Right atrium auricular region (tissue), 2 donors: ENCODE measurements around the gene SPDYA. TPM values are rescaled to one million over a fixed set of nuclear protein-coding genes. Genes with fewer than 3 reads are reported as not detected.

ENCODE experiments used
- DNase-seq: peaks from one replicate; pipeline ENCODE4 v3.0.0-alpha.2; 2019; ENCODE audit warnings: low spot score
- H3K27ac ChIP-seq, 2 donors: fragments of 200-600 bp; sonication (generic); 1 replicate in 1 of 2; 2 replicates in 1 of 2; pipeline ENCODE4 v1.5.1; 2016 to 2019
- H3K27me3 ChIP-seq, 2 donors: fragments of 200-600 bp; sonication (generic); one replicate each; pipeline versions ENCODE4 v1.5.1 to v1.6.0; 2017 to 2019
- H3K36me3 ChIP-seq: fragments of 200-600 bp; sonication (generic); one replicate; pipeline ENCODE4 v1.5.1; 2016
- H3K4me1 ChIP-seq, 2 donors: fragments of 200-600 bp; sonication (generic); one replicate each; pipeline versions ENCODE4 v1.5.1 to v1.6.0; 2017 to 2019
- H3K4me3 ChIP-seq, 2 donors: fragments of 200-600 bp; sonication (generic); 1 replicate in 1 of 2; 2 replicates in 1 of 2; pipeline ENCODE4 v1.5.1; 2017 to 2019; ENCODE audit warnings: mild to moderate bottlenecking in 1 of 2, moderate library complexity in 1 of 2
- H3K9me3 ChIP-seq, 2 donors: fragments of 200-600 bp; sonication (generic); one replicate each; pipeline ENCODE4 v1.5.1; 2019
- total RNA-seq, 2 donors: library from RNA; depleted of rRNA; stranded (reverse); fragments of >200 nt; gene quantifications; one replicate each; pipeline ENCODE4 v1.1.0, GENCODE V29; 2016
- TF ChIP-seq, protein P1 (sequence below), 2 donors: fragments of 200-600 bp; sonication (generic); IDR thresholded peaks; one replicate each; pipeline ENCODE4 v1.5.1; 2019; ENCODE audit warnings: antibody characterized with exemption in 2 of 2

The SPDYA gene
- total RNA-seq, 2 donors from 2014 or later = 0.30 TPM; not detected in 1

DNA sequence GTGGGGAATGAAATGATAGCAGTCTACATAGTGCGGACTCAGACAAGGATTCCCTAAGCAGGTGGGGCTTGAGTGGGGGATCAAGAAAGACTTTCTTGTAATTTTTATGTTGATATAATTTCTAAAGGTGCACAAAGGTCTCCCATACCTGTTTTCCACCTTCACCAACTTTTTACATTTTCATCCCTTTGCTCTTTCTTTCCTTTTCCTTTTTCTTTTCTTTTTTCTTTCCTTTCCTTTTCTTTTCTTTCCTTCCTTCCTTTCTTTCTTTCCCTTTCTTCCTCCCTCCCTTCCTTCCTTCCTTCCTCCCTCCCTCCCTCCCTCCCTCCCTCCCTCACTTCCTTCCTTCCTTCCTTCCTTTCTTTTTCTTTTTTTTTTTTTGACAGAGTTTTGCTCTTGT lies 69.6 kb downstream of the SPDYA start:
- Histone ChIP-seq H3K9me3 (no peaks in the 10 kb centered on the region), H3K36me3 (no peaks in the 10 kb centered on the region), H3K27ac (no peak overlapping the region), H3K4me1 (no peaks in the 10 kb centered on the region), H3K4me3 (no peak overlapping the region), H3K27me3 (no peaks in the 10 kb centered on the region)
- no peak for DNase-seq
- TF ChIP-seq, protein P1, sequence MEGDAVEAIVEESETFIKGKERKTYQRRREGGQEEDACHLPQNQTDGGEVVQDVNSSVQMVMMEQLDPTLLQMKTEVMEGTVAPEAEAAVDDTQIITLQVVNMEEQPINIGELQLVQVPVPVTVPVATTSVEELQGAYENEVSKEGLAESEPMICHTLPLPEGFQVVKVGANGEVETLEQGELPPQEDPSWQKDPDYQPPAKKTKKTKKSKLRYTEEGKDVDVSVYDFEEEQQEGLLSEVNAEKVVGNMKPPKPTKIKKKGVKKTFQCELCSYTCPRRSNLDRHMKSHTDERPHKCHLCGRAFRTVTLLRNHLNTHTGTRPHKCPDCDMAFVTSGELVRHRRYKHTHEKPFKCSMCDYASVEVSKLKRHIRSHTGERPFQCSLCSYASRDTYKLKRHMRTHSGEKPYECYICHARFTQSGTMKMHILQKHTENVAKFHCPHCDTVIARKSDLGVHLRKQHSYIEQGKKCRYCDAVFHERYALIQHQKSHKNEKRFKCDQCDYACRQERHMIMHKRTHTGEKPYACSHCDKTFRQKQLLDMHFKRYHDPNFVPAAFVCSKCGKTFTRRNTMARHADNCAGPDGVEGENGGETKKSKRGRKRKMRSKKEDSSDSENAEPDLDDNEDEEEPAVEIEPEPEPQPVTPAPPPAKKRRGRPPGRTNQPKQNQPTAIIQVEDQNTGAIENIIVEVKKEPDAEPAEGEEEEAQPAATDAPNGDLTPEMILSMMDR (IDR thresholded peaks at IDR 0.05) = no peak

DNA sequence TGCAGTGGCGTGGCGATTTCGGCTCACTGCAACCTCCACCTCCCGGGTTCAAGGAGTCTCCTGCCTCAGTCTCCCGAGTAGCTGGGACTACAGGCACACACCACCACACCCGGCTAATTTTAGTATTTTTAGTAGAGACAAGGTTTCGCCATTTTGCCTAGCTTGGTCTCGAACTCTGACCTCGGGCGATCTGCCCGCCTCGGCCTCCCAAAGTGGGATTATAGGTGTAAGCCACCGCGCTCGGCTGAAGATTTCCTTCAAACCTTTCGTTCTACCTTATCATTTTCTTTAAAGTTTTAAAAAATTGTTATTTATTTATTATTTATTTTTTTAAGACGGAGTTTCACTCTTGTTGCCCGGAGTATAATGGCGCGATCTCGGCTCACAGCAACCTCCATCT lies 82.9 kb downstream of the SPDYA start:
- Histone ChIP-seq H3K36me3 (no peaks in the 10 kb centered on the region), H3K27me3 (no peaks in the 10 kb centered on the region), H3K4me1 (peaks cover 0 to 28% of the 10 kb centered on the region in 2 donors), H3K9me3 (no peaks in the 10 kb centered on the region), H3K27ac (no peak overlapping the region), H3K4me3 (no peak overlapping the region)
- TF ChIP-seq, protein P1 (IDR thresholded peaks at IDR 0.05) = no peak
- no peak for DNase-seq

DNA sequence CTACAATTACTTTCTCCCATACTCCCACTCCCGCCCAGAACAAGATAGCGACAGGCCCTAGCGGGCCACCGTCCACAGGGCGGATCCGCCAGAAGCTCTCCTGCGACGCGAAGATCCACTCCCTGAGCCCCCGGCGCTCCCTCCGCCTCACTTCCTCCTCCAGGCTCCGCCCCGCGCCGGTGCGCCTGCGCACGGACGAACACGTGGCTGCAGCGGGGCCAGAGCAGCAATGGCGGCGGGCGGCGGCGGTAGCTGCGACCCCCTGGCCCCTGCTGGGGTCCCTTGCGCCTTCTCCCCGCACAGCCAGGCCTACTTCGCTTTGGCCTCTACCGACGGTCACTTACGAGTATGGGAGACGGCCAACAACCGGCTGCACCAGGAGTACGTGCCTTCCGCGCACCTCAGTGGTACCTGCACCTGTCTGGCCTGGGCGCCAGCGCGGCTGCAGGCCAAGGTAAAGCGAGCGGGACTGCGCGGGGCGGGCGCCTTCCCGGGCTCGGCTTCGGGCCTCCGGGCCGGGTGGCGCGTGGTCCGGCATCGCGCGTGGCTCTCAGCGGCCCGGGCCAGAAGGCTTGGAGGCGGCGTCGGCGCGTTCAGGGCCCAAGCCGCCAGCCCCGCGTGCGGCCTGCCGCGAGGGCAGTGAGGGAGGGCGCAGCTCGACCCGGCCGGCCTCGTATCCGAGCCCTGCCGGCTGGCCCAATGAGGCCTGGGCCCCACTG lies 84.0 kb downstream of the SPDYA start, which contains the start of gene WDR43:
WDR43 (plus strand) TSS at position 198 of the 719 bp plus-strand sequence; CDS start at position 230, 32 bp downstream.
- Histone ChIP-seq H3K36me3 (no peaks in the 10 kb centered on the region), H3K4me1 (peaks cover 0 to 35% of the 10 kb centered on the region in 2 donors), H3K27me3 (no peaks in the 10 kb centered on the region), H3K27ac (peak within 1 kb of the TSS; percentile 66 to 77), H3K9me3 (no peaks in the 10 kb centered on the region), H3K4me3 (peak within 1 kb of the TSS; percentile 97 to 99)
- TF ChIP-seq, protein P1 (IDR thresholded peaks at IDR 0.05) = no peak
- DNase-seq = peak; percentile 95

DNA sequence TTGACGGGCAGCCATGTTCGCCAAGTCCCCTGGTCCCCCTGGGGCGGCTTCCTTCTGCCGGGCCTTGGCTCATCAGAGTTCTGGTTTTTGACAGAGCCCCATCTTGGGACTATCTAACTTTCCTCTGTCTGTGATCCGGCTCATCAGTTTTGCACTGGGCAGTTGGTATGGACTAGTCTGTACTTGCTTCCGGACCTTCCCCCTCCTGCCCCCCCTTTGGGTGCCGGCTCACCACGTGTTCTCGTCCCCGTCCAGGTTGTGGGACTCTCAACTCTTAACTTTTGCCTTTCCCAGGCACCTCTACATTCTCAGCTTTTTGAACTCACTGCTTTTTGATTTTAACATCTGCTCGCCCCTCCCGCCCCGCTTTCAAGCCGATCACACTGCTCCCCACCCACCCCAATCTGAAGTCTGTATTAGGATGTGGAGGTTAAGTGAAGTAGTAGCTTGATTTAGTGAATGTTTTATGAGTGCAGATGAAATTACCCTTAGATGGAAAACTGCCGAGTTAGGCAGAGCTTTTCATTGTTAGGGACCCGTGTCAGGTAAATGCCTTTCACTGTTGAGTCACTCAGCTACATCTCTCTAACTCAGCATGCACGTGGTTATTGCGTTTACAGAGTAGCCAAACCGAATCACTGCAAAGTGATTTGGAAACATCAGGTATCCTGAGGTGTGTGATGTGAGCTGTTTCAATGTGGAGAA lies 84.7 kb downstream of the SPDYA start:
- TF ChIP-seq, protein P1 (IDR thresholded peaks at IDR 0.05) = no peak
- Histone ChIP-seq H3K27ac (peak overlapping the region; percentile 66 to 77), H3K27me3 (no peaks in the 10 kb centered on the region), H3K4me3 (peak overlapping the region; percentile 97 to 99), H3K9me3 (no peaks in the 10 kb centered on the region), H3K36me3 (no peaks in the 10 kb centered on the region), H3K4me1 (peaks cover 0 to 35% of the 10 kb centered on the region in 2 donors)
- DNase-seq = no peak

DNA sequence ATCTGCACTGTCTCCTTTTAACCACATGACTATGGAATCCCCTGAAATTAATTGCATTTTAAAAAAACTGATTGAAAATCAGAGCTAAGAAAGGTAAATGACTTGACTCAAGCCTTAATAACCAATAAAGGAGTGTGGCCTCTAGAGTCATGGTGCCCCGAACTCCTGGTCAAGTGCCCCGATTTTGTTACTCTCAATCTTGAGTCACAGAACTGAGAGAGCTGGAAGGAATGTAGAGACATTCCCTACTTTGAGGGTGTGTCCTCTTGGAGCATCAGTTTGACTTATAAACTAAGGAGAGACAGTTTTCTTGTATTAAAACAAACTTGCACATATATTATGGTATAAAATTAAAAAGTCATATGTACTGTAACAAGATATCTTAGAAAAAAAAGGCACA lies 86.3 kb downstream of the SPDYA start:
- Histone ChIP-seq H3K4me3 (no peak overlapping the region), H3K9me3 (no peaks in the 10 kb centered on the region), H3K27me3 (no peaks in the 10 kb centered on the region), H3K36me3 (no peaks in the 10 kb centered on the region), H3K4me1 (peaks cover 0 to 35% of the 10 kb centered on the region in 2 donors), H3K27ac (no peak overlapping the region)
- TF ChIP-seq, protein P1 (IDR thresholded peaks at IDR 0.05) = no peak
- no peak for DNase-seq
